ENCODE measurements around the gene EYA4.

The EYA4 gene

GRCh38 chr6:133432021-133432989, 191.1 kb downstream of the EYA4 start:
- no peak for DNase-seq (ENCODE audit: extremely low read depth in 1 of 2, low read depth in 1 of 2)

- no peak for DNase-seq (ENCODE audit: extremely low read depth in 1 of 2, low read depth in 1 of 2)
These were observed 194.0 kb downstream of the EYA4 start for GRCh38 chr6:133435065-133435728.

- no peak for DNase-seq (ENCODE audit: extremely low read depth in 1 of 2, low read depth in 1 of 2)
These were observed 195.5 kb downstream of the EYA4 start for GRCh38 chr6:133436652-133437051.

GRCh38 chr6:133441491-133441890, 200.3 kb downstream of the EYA4 start:
- no peak for DNase-seq (ENCODE audit: extremely low read depth in 1 of 2, low read depth in 1 of 2)

- DNase-seq (ENCODE audit: extremely low read depth in 1 of 2, low read depth in 1 of 2), result no peak
These were observed 205.6 kb downstream of the EYA4 start for GRCh38 chr6:133446789-133447188.

GRCh38 chr6:133447924-133448323, 206.8 kb downstream of the EYA4 start:
- no peak for DNase-seq (ENCODE audit: extremely low read depth in 1 of 2, low read depth in 1 of 2)

- no peak for DNase-seq (ENCODE audit: extremely low read depth in 1 of 2, low read depth in 1 of 2)
These were observed 215.3 kb downstream of the EYA4 start for GRCh38 chr6:133456439-133456838.

- DNase-seq (ENCODE audit: extremely low read depth in 1 of 2, low read depth in 1 of 2), result no peak
These were observed 215.8 kb downstream of the EYA4 start for GRCh38 chr6:133456944-133457343.

- no peak for DNase-seq (ENCODE audit: extremely low read depth in 1 of 2, low read depth in 1 of 2)
These were observed 218.9 kb downstream of the EYA4 start for GRCh38 chr6:133460101-133460500.

GRCh38 chr6:133463790-133464189, 222.6 kb downstream of the EYA4 start:
- DNase-seq (ENCODE audit: extremely low read depth in 1 of 2, low read depth in 1 of 2), result no peak

GRCh38 chr6:133466680-133467079, 225.5 kb downstream of the EYA4 start:
- no peak for DNase-seq (ENCODE audit: extremely low read depth in 1 of 2, low read depth in 1 of 2)

- no peak for DNase-seq (ENCODE audit: extremely low read depth in 1 of 2, low read depth in 1 of 2)
These were observed 226.2 kb downstream of the EYA4 start for GRCh38 chr6:133467231-133467981.

- DNase-seq (ENCODE audit: extremely low read depth in 1 of 2, low read depth in 1 of 2), result no peak
These were observed 226.8 kb downstream of the EYA4 start for GRCh38 chr6:133467982-133468380.

GRCh38 chr6:133468591-133468990, 227.4 kb downstream of the EYA4 start:
- no peak for DNase-seq (ENCODE audit: extremely low read depth in 1 of 2, low read depth in 1 of 2)

- no peak for DNase-seq (ENCODE audit: extremely low read depth in 1 of 2, low read depth in 1 of 2)
These were observed 233.4 kb downstream of the EYA4 start for GRCh38 chr6:133474516-133474915.

- no peak for DNase-seq (ENCODE audit: extremely low read depth in 1 of 2, low read depth in 1 of 2)
These were observed 237.5 kb downstream of the EYA4 start for GRCh38 chr6:133478673-133479072.

- DNase-seq (ENCODE audit: extremely low read depth in 1 of 2, low read depth in 1 of 2), result no peak
These were observed 246.0 kb downstream of the EYA4 start for GRCh38 chr6:133487174-133487573.

- no peak for DNase-seq (ENCODE audit: extremely low read depth in 1 of 2, low read depth in 1 of 2)
These were observed 254.2 kb downstream of the EYA4 start for GRCh38 chr6:133495205-133495903.

GRCh38 chr6:133499662-133500061, 258.5 kb downstream of the EYA4 start:
- no peak for DNase-seq (ENCODE audit: extremely low read depth in 1 of 2, low read depth in 1 of 2)

- no peak for DNase-seq (ENCODE audit: extremely low read depth in 1 of 2, low read depth in 1 of 2)
These were observed 260.6 kb downstream of the EYA4 start for GRCh38 chr6:133501675-133502270.
